HepG2 (cell line): ENCODE measurements around the gene RNF5. TPM values are rescaled to one million over a fixed set of nuclear protein-coding genes. Genes with fewer than 3 reads are reported as not detected.

Experiments used
- ATF7 ChIP-seq, 2 experiments: fragments of 450-650 bp in 1 of 2; sonication (generic) in 1 of 2; formaldehyde crosslinking in 1 of 2; IDR thresholded peaks; 2 replicates each; pipeline versions ENCODE4 v1.4.0 to v1.6.1; 2016 to 2020; ENCODE audit warnings: antibody characterized with exemption in 1 of 2, mild to moderate bottlenecking in 1 of 2, missing genetic modification reagents in 1 of 2
- CC2D1A ChIP-seq: sonication (generic); formaldehyde crosslinking; IDR thresholded peaks from 2 replicates; pipeline ENCODE4 v1.8.1; 2023; ENCODE audit warnings: mild to moderate bottlenecking, missing genetic modification reagents
- DNMT1 ChIP-seq: sonication (generic); formaldehyde crosslinking; IDR thresholded peaks from 2 replicates; pipeline ENCODE4 v1.5.1; 2020; ENCODE audit warnings: mild to moderate bottlenecking, missing genetic modification reagents
- GZF1 ChIP-seq: sonication (generic); formaldehyde crosslinking; IDR thresholded peaks from 2 replicates; pipeline ENCODE4 v1.5.1; 2020; ENCODE audit warnings: mild to moderate bottlenecking, missing genetic modification reagents
- HNRNPLL ChIP-seq: fragments of 200-400 bp; formaldehyde crosslinking; IDR thresholded peaks from 2 replicates; pipeline ENCODE4 v1.6.1; 2017; ENCODE audit warnings: mild to moderate bottlenecking, low read depth, low read length; ENCODE audit not compliant: poor library complexity, severe bottlenecking
- KDM6A ChIP-seq: IDR thresholded peaks from 2 replicates; pipeline ENCODE4 v1.6.1; 2016; ENCODE audit warnings: low read depth
- KLF9 ChIP-seq: IDR thresholded peaks from 2 replicates; pipeline ENCODE4 v1.6.1; 2016; ENCODE audit warnings: low read depth
- KMT2B ChIP-seq: IDR thresholded peaks from 2 replicates; pipeline ENCODE4 v1.6.1; 2016; ENCODE audit warnings: missing genetic modification reagents, missing compliant biosample characterization
- LCORL ChIP-seq, 2 experiments: fragments of 450-650 bp in 1 of 2; sonication (generic) in 1 of 2; formaldehyde crosslinking in 1 of 2; IDR thresholded peaks; 2 replicates each; pipeline versions ENCODE4 v1.5.0 to v1.6.1; 2017 to 2020; ENCODE audit warnings: antibody characterized with exemption in 1 of 2, missing genetic modification reagents in 1 of 2
- MAZ ChIP-seq, 2 experiments: sonication (generic) in 1 of 2; formaldehyde crosslinking in 1 of 2; IDR thresholded peaks; 2 replicates each; pipeline versions ENCODE4 v1.5.0 to v1.6.1; 2012 to 2020; ENCODE audit warnings: low read depth in 2 of 2, mild to moderate bottlenecking in 2 of 2, borderline replicate concordance in 1 of 2, improper control_type of control experiment in 1 of 2, low read length in 1 of 2, missing genetic modification reagents in 1 of 2, moderate library complexity in 1 of 2
- NPAS2 ChIP-seq: sonication (generic); formaldehyde crosslinking; IDR thresholded peaks from 2 replicates; pipeline ENCODE4 v1.8.0; 2022; ENCODE audit warnings: mild to moderate bottlenecking, missing genetic modification reagents, borderline replicate concordance
- NR2F6 ChIP-seq, 2 experiments: IDR thresholded peaks; 2 replicates each; pipeline ENCODE4 v1.6.1; 2016; ENCODE audit warnings: antibody characterized with exemption in 1 of 2, mild to moderate bottlenecking in 1 of 2
- RBAK ChIP-seq: sonication (generic); formaldehyde crosslinking; IDR thresholded peaks from 2 replicates; pipeline ENCODE4 v1.5.1; 2020; ENCODE audit warnings: mild to moderate bottlenecking, missing genetic modification reagents
- SIX4 ChIP-seq: sonication (generic); formaldehyde crosslinking; IDR thresholded peaks from 2 replicates; pipeline ENCODE4 v1.4.0; 2020; ENCODE audit warnings: missing genetic modification reagents
- SMARCE1 ChIP-seq: fragments of 450-650 bp; IDR thresholded peaks from 2 replicates; pipeline ENCODE4 v1.6.1; 2017; ENCODE audit warnings: borderline replicate concordance
- ZFP62 ChIP-seq: sonication (generic); formaldehyde crosslinking; IDR thresholded peaks from 2 replicates; pipeline ENCODE4 v1.4.0; 2020; ENCODE audit warnings: missing genetic modification reagents
- ZNF180 ChIP-seq: sonication (generic); formaldehyde crosslinking; IDR thresholded peaks from 2 replicates; pipeline ENCODE4 v1.4.0; 2020; ENCODE audit warnings: low read depth, missing genetic modification reagents, borderline replicate concordance
- ZNF260 ChIP-seq: sonication (generic); formaldehyde crosslinking; IDR thresholded peaks from 2 replicates; pipeline ENCODE4 v1.4.0; 2020; ENCODE audit warnings: missing genetic modification reagents, low read depth, mild to moderate bottlenecking, borderline replicate concordance
- ZNF34 ChIP-seq: sonication (generic); formaldehyde crosslinking; IDR thresholded peaks from 2 replicates; pipeline ENCODE4 v1.4.0; 2020; ENCODE audit warnings: mild to moderate bottlenecking, missing genetic modification reagents, borderline replicate concordance
- ZNF468 ChIP-seq: sonication (generic); formaldehyde crosslinking; IDR thresholded peaks from 2 replicates; pipeline ENCODE4 v1.8.0; 2022; ENCODE audit warnings: mild to moderate bottlenecking, moderate library complexity, missing genetic modification reagents
- ZNF709 ChIP-seq: sonication (generic); formaldehyde crosslinking; IDR thresholded peaks from 2 replicates; pipeline ENCODE4 v1.5.0; 2020; ENCODE audit warnings: mild to moderate bottlenecking, missing genetic modification reagents
- ZNF777 ChIP-seq: sonication (generic); formaldehyde crosslinking; IDR thresholded peaks from 2 replicates; pipeline ENCODE4 v1.4.0; 2020; ENCODE audit warnings: missing genetic modification reagents
- ZNF850 ChIP-seq: sonication (generic); formaldehyde crosslinking; conservative IDR thresholded peaks from 2 replicates; pipeline ENCODE4 v1.9.0; 2021; ENCODE audit warnings: mild to moderate bottlenecking, missing genetic modification reagents
- ZSCAN21 ChIP-seq: sonication (generic); formaldehyde crosslinking; IDR thresholded peaks from 2 replicates; pipeline ENCODE4 v1.8.0; 2022; ENCODE audit warnings: mild to moderate bottlenecking, missing genetic modification reagents, moderate library complexity, borderline replicate concordance
- polyA plus RNA-seq, 8 experiments: library from polyadenylated mRNA; depleted of rRNA in 3 of 8; stranded (reverse) in 7 of 8; unstranded in 1 of 8; fragments of >200 nt; fragmentation: Illumina TruSeq in 4 of 8; extraction: Trizol in 4 of 8; gene quantifications; 2 replicates each; pipeline versions ENCODE4 v1.2.1 to v1.2.3, GENCODE V29; 2011 to 2016; ENCODE audit warnings: low read depth in 4 of 8, missing spikeins in 1 of 8, mixed read lengths in 1 of 8; ENCODE audit not compliant: insufficient read depth in 1 of 8
- total RNA-seq, 5 experiments: library from RNA; depleted of rRNA; stranded (reverse); fragments of >200 nt; fragmentation: Illumina TruSeq; extraction: Trizol; gene quantifications; 2 replicates each; pipeline ENCODE4 v1.2.3, GENCODE V29; 2016; ENCODE audit warnings: low read depth in 1 of 5
- TF ChIP-seq, protein P1 (sequence below): sonication (generic); formaldehyde crosslinking; IDR thresholded peaks from 2 replicates; pipeline ENCODE4 v1.4.0; 2020; ENCODE audit warnings: missing genetic modification reagents, borderline replicate concordance
- TF ChIP-seq, protein P2 (sequence below): sonication (generic); formaldehyde crosslinking; IDR thresholded peaks from 2 replicates; pipeline ENCODE4 v1.5.0; 2020; ENCODE audit warnings: missing genetic modification reagents

Gene RNF5
- total and polyA plus RNA-seq, 2 of the 13 experiments (the other 11 are each of a cell fraction or from before 2014, with no cell fraction given): 98.0 to 131 TPM

DNA sequence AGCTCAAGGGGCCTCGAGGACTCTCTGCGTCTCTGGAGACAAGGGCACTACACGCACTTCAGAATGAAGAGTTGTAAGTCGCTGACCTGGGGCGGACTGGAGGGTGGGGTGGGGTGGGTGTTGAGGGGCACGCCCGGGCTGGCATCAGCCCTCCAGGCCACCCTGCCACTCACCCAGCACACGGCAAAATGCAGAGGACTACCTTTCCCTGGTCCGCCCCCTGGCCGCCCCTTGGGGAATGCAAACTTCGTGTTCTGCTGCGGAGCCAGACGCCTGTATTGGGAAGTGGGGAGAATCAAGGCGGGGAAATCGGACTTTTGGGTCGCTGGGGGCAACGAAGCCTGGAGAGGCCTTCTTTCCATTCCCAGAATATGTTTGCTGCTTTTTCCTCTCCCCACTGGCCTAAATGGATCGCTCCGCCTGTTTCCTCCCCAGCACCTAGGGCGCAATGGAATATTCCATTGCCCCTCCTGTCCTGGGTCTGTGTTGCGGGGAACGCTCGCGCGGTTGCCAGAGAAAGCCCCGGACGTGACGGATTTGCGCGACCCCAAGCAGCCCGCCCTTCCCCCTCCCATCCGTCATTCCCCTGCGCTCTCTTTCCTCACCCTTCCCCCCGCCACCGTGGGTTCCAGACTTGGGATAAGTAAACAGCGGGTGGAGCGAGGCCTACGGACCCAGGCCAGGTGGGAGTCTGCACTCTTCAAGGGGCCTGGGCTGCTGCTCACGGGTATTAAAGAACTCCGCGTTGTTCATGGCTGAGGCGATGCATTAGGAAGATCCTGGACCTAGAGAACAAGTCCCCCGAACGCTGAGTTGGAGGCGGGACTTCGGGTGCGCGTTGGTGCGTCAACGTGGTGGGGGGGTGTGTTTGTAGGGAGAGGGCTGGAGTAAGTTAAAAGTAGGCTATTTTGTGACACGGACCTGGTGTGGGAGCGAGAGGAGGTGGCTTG is 24.4 kb upstream of the RNF5 start, which contains the start of gene PPT2 (continued):
- TF ChIP-seq, protein P1, sequence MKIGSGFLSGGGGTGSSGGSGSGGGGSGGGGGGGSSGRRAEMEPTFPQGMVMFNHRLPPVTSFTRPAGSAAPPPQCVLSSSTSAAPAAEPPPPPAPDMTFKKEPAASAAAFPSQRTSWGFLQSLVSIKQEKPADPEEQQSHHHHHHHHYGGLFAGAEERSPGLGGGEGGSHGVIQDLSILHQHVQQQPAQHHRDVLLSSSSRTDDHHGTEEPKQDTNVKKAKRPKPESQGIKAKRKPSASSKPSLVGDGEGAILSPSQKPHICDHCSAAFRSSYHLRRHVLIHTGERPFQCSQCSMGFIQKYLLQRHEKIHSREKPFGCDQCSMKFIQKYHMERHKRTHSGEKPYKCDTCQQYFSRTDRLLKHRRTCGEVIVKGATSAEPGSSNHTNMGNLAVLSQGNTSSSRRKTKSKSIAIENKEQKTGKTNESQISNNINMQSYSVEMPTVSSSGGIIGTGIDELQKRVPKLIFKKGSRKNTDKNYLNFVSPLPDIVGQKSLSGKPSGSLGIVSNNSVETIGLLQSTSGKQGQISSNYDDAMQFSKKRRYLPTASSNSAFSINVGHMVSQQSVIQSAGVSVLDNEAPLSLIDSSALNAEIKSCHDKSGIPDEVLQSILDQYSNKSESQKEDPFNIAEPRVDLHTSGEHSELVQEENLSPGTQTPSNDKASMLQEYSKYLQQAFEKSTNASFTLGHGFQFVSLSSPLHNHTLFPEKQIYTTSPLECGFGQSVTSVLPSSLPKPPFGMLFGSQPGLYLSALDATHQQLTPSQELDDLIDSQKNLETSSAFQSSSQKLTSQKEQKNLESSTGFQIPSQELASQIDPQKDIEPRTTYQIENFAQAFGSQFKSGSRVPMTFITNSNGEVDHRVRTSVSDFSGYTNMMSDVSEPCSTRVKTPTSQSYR: peak; percentile 100
- TF ChIP-seq ZNF777 (CRISPR knock-in tag): no peak; the same call in 1 of the 2 replicates
- TF ChIP-seq ATF7 (IDR thresholded peaks at IDR 0.05): peak; percentile 46; the same call in 1 of the 2 replicates
- peak; percentile 81 for TF ChIP-seq ATF7 (CRISPR knock-in tag; IDR thresholded peaks at IDR 0.05)
- peak; percentile 64; the same call in 1 of the 2 replicates for TF ChIP-seq KDM6A (CRISPR knock-in tag)
- peak; percentile 40; the same call in 1 of the 2 replicates for TF ChIP-seq NR2F6 (IDR thresholded peaks at IDR 0.05)
- TF ChIP-seq NR2F6 (CRISPR knock-in tag; IDR thresholded peaks at IDR 0.05): peak; percentile 47; the same call in 1 of the 2 replicates
- no peak for TF ChIP-seq SIX4 (CRISPR knock-in tag)
- no peak for TF ChIP-seq LCORL (IDR thresholded peaks at IDR 0.05)
- TF ChIP-seq LCORL (CRISPR knock-in tag; IDR thresholded peaks at IDR 0.05): no peak
- no peak; the same call in 1 of the 2 replicates for TF ChIP-seq ZNF180 (CRISPR knock-in tag)
- TF ChIP-seq ZNF260: no peak
- no peak; the same call in 1 of the 2 replicates for TF ChIP-seq KLF9
- no peak for TF ChIP-seq ZSCAN21 (CRISPR knock-in tag)
- no peak; the same call in 1 of the 2 replicates for TF ChIP-seq CC2D1A (CRISPR knock-in tag)
- TF ChIP-seq, protein P2, sequence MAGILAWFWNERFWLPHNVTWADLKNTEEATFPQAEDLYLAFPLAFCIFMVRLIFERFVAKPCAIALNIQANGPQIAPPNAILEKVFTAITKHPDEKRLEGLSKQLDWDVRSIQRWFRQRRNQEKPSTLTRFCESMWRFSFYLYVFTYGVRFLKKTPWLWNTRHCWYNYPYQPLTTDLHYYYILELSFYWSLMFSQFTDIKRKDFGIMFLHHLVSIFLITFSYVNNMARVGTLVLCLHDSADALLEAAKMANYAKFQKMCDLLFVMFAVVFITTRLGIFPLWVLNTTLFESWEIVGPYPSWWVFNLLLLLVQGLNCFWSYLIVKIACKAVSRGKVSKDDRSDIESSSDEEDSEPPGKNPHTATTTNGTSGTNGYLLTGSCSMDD (CRISPR knock-in tag): no peak
- no peak for TF ChIP-seq ZFP62 (CRISPR knock-in tag)
- no peak for TF ChIP-seq GZF1
- peak; percentile 92 for TF ChIP-seq ZNF34
- TF ChIP-seq HNRNPLL: peak; percentile 85
- peak; percentile 73 for TF ChIP-seq MAZ (IDR thresholded peaks at IDR 0.05; ENCODE audit: borderline replicate concordance, low read depth, low read length)
- TF ChIP-seq MAZ (CRISPR knock-in tag; IDR thresholded peaks at IDR 0.05; ENCODE audit: low read depth): peak; percentile 68
- TF ChIP-seq RBAK (CRISPR knock-in tag): no peak
- TF ChIP-seq ZNF468 (CRISPR knock-in tag): no peak; the same call in 1 of the 2 replicates
- TF ChIP-seq KMT2B (CRISPR knock-in tag): no peak
- TF ChIP-seq ZNF850 (CRISPR knock-in tag): no peak
- no peak for TF ChIP-seq ZNF709 (CRISPR knock-in tag)
- TF ChIP-seq NPAS2 (CRISPR knock-in tag): no peak
- no peak; the same call in 1 of the 2 replicates for TF ChIP-seq DNMT1 (CRISPR knock-in tag)
- TF ChIP-seq SMARCE1: no peak
